Hepatocyte (in vitro differentiated cells): ENCODE measurements around the gene ZEB2. TPM values are rescaled to one million over a fixed set of nuclear protein-coding genes. Genes with fewer than 3 reads are reported as not detected.

ENCODE experiments used
- DNase-seq: peaks from one replicate; pipeline ENCODE4 v3.0.0-alpha.2; 2016; ENCODE audit warnings: low spot score
- H2AFZ ChIP-seq: fragments of 200-600 bp; sonication (generic); 2 replicates; pipeline ENCODE4 v1.6.0; 2016; ENCODE audit warnings: antibody characterized with exemption, mild to moderate bottlenecking
- H3K27ac ChIP-seq: fragments of 200-600 bp; sonication (generic); 2 replicates; pipeline ENCODE4 v1.5.1; 2016; ENCODE audit warnings: mild to moderate bottlenecking
- H3K27me3 ChIP-seq: fragments of 200-600 bp; sonication (generic); 2 replicates; pipeline ENCODE4 v1.6.1; 2016
- H3K36me3 ChIP-seq: fragments of 200-600 bp; sonication (generic); replicated peaks from 2 replicates; pipeline ENCODE4 v1.5.1; 2016; ENCODE audit warnings: low read depth; ENCODE audit not compliant: insufficient read depth
- H3K4me1 ChIP-seq: fragments of 200-600 bp; sonication (generic); 2 replicates; pipeline ENCODE4 v1.5.1; 2016; ENCODE audit warnings: mild to moderate bottlenecking, moderate library complexity; ENCODE audit not compliant: insufficient read depth
- H3K4me2 ChIP-seq: fragments of 200-600 bp; sonication (generic); 2 replicates; pipeline ENCODE4 v1.6.0; 2016
- H3K4me3 ChIP-seq: fragments of 200-600 bp; sonication (generic); 2 replicates; pipeline ENCODE4 v1.5.1; 2016; ENCODE audit warnings: mild to moderate bottlenecking
- H3K79me2 ChIP-seq: fragments of 200-600 bp; sonication (generic); 2 replicates; pipeline ENCODE4 v1.6.0; 2017; ENCODE audit warnings: mild to moderate bottlenecking
- H3K9me2 ChIP-seq: fragments of 200-600 bp; sonication (generic); replicated peaks from 2 replicates; pipeline ENCODE4 v1.6.0; 2017; ENCODE audit warnings: mild to moderate bottlenecking; ENCODE audit not compliant: insufficient read depth
- H3K9me3 ChIP-seq: fragments of 200-600 bp; sonication (generic); 2 replicates; pipeline ENCODE4 v1.5.1; 2016; ENCODE audit warnings: low read depth, mild to moderate bottlenecking
- H4K20me1 ChIP-seq: fragments of 200-600 bp; sonication (generic); 2 replicates; pipeline ENCODE4 v1.6.0; 2016; ENCODE audit warnings: mild to moderate bottlenecking; ENCODE audit not compliant: insufficient read depth, poor library complexity, severe bottlenecking
- CTCF ChIP-seq: fragments of 200-600 bp; sonication (generic); IDR thresholded peaks from 2 replicates; pipeline ENCODE4 v1.5.1; 2016; ENCODE audit warnings: antibody characterized with exemption, mild to moderate bottlenecking; ENCODE audit not compliant: poor library complexity
- EZH2 ChIP-seq: fragments of 200-600 bp; sonication (generic); IDR thresholded peaks from 2 replicates; pipeline ENCODE4 v1.6.1; 2016; ENCODE audit warnings: antibody characterized with exemption, mild to moderate bottlenecking, borderline replicate concordance
- EZH2phosphoT487 ChIP-seq: fragments of 200-600 bp; sonication (generic); IDR thresholded peaks from one replicate; pipeline ENCODE4 v1.6.1; 2018; ENCODE audit warnings: antibody characterized with exemption, mild to moderate bottlenecking, low read depth, moderate library complexity; ENCODE audit not compliant: unreplicated experiment, severe bottlenecking
- WGBS: methylation state at CpG from one replicate; pipeline ENCODE4 v1.1.6; 2016; ENCODE audit warnings: low lambda C conversion rate; ENCODE audit errors: missing lambda C conversion rate; 5-methylcytosine and 5-hydroxymethylcytosine counted together
- polyA plus RNA-seq: library from polyadenylated mRNA; unstranded; fragments of >200 nt; fragmentation: Nextera tagmentation; extraction: Ambion mirVana; gene quantifications from 2 replicates; pipeline ENCODE4 v1.2.1, GENCODE V29; 2016
- total RNA-seq: library from RNA; depleted of rRNA; stranded (reverse); fragments of >200 nt; gene quantifications from 2 replicates; pipeline ENCODE4 v1.2.3, GENCODE V29; 2014

Gene ZEB2
- total and polyA plus RNA-seq, 2 experiments from 2014 or later = 17.8 to 35.5 TPM

DNA sequence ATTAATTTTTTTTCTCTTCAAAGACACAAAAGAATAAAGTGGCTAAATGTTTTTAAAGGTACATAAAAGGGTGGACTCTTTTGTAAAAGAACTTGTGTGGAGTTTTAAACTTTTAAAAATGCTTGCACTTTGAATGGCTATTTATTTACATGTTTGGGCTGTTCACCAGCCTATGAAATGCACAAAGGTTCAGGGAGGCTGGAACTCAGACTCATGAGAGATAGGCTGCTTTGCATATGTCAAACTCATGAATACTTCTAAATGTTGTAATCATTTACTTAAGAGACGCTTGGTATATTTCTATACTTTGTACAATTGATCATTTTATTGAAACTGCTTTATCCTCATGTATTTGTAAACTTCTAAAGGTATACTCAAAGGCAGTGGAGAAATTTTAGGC, 79.9 kb downstream of the ZEB2 start:
- Histone ChIP-seq H3K27me3 (peaks cover 5% of the 10 kb centered on the region), H3K79me2 (peaks cover 28% of the 10 kb centered on the region), H2AFZ (no peak overlapping the region), H3K27ac (no peak overlapping the region), H3K4me1 (peaks cover 8% of the 10 kb centered on the region), H4K20me1 (no peaks in the 10 kb centered on the region), H3K9me2 (no peaks in the 10 kb centered on the region), H3K9me3 (no peaks in the 10 kb centered on the region), H3K4me3 (no peak overlapping the region), H3K4me2 (no peak overlapping the region), H3K36me3 (no peaks in the 10 kb centered on the region)
- WGBS = 96% methylated on average over 1 of the region's 1 CpG
- no peak for DNase-seq
- TF ChIP-seq EZH2phosphoT487 (no peak), EZH2 (no peak), CTCF (no peak)

GRCh38 chr2:144438801-144439631, 80.9 kb downstream of the ZEB2 start:
- TF ChIP-seq CTCF (no peak), EZH2 (no peak), EZH2phosphoT487 (no peak)
- Histone ChIP-seq H3K9me2 (no peaks in the 10 kb centered on the region), H3K79me2 (peaks cover 33% of the 10 kb centered on the region), H3K4me1 (peaks cover 8% of the 10 kb centered on the region), H3K4me3 (no peak overlapping the region), H3K27me3 (peaks cover 4% of the 10 kb centered on the region), H3K4me2 (no peak overlapping the region), H3K27ac (no peak overlapping the region), H3K36me3 (no peaks in the 10 kb centered on the region), H3K9me3 (no peaks in the 10 kb centered on the region), H2AFZ (no peak overlapping the region), H4K20me1 (no peaks in the 10 kb centered on the region)
- DNase-seq = no peak
- 90% methylated on average over 8 of the region's 8 CpGs for WGBS

DNA sequence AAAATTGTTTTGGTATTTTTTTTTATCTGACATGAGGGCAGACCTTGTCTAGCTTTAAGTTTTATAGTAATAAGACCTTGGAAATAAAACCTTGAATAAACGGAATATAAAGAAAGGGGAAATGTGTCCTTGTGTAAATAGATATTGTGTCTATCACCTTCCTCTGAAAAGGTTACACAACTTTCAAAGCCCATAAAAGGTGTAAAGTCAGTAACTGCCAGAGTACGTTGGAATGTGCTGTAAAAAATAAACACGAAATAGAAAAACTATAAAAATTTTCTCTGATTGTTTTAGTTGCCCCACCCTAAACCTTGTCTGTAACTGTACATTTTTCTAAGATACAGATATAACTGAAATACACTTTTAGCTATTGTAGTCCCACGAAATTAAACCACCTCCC, 82.3 kb downstream of the ZEB2 start:
- H3K4me2 ChIP-seq = no peak overlapping the region
- no peak overlapping the region for H3K27ac ChIP-seq

More for the DNA sequence above, 82.3 kb downstream of the ZEB2 start:
- H3K4me3 ChIP-seq = no peak overlapping the region
- H3K36me3 ChIP-seq = no peaks in the 10 kb centered on the region
- H3K4me1 ChIP-seq = peaks cover 8% of the 10 kb centered on the region
- no peaks in the 10 kb centered on the region for H3K9me3 ChIP-seq
- peaks cover 3% of the 10 kb centered on the region for H4K20me1 ChIP-seq
- H3K79me2 ChIP-seq = peaks cover 38% of the 10 kb centered on the region
- 43% methylated on average over 4 of the region's 4 CpGs for WGBS
- TF ChIP-seq EZH2 = no peak
- no peak for TF ChIP-seq CTCF
- no peak for TF ChIP-seq EZH2phosphoT487
- H2AFZ ChIP-seq = no peak overlapping the region
- DNase-seq = no peak
- no peaks in the 10 kb centered on the region for H3K27me3 ChIP-seq
- no peaks in the 10 kb centered on the region for H3K9me2 ChIP-seq
